Upper lobe of left lung (tissue), 6 donors: ENCODE measurements around the gene MYLK4. TPM values are rescaled to one million over a fixed set of nuclear protein-coding genes. Genes with fewer than 3 reads are reported as not detected.

Source experiments
- ATAC-seq, 2 donors: fragments of 200-7000 bp; cut with Tn5 transposase; one replicate each; pipeline ENCODE4 v1.9.1; 2022; ENCODE audit warnings: mild to moderate bottlenecking in 2 of 2, moderate library complexity in 2 of 2; ENCODE audit not compliant: low FRiP score in 2 of 2
- DNase-seq, 2 donors: peaks; one replicate each; pipeline ENCODE4 v3.0.0-alpha.2; 2019 to 2020
- H3K27ac ChIP-seq, 4 donors: fragments of 200-600 bp; sonication (generic); one replicate each; pipeline ENCODE4 v1.5.1; 2016 to 2019
- H3K27me3 ChIP-seq, 4 donors: fragments of 200-600 bp; sonication (generic); one replicate each; pipeline ENCODE4 v1.5.1; 2017 to 2019
- H3K36me3 ChIP-seq, 4 donors: fragments of 200-600 bp; sonication (generic); one replicate each; pipeline ENCODE4 v1.5.1; 2016 to 2019
- H3K4me1 ChIP-seq, 4 donors: fragments of 200-600 bp; sonication (generic); one replicate each; pipeline ENCODE4 v1.5.1; 2018 to 2019
- H3K4me3 ChIP-seq, 4 donors: fragments of 200-600 bp; sonication (generic); one replicate each; pipeline ENCODE4 v1.5.1; 2017 to 2019; ENCODE audit warnings: mild to moderate bottlenecking in 2 of 4, moderate library complexity in 1 of 4
- H3K9me3 ChIP-seq, 4 donors: fragments of 200-600 bp; sonication (generic); one replicate each; pipeline ENCODE4 v1.5.1; 2018 to 2019
- EP300 ChIP-seq, 4 donors: sonication (generic); formaldehyde crosslinking; IDR thresholded peaks; one replicate each; pipeline ENCODE4 v1.5.1; 2017; ENCODE audit warnings: antibody characterized with exemption in 4 of 4, control low read depth in 2 of 4
- POLR2A ChIP-seq, 4 donors: fragments of 450-650 bp; IDR thresholded peaks; one replicate each; pipeline ENCODE4 v1.5.1; 2016 to 2017; ENCODE audit warnings: antibody characterized with exemption in 4 of 4, mild to moderate bottlenecking in 2 of 4
- POLR2AphosphoS5 ChIP-seq, 2 donors: sonication (generic); formaldehyde crosslinking; IDR thresholded peaks; one replicate each; pipeline ENCODE4 v1.5.1; 2017; ENCODE audit warnings: antibody characterized with exemption in 2 of 2
- WGBS, 2 donors: methylation state at CpG; one replicate each; pipeline ENCODE4 v1.1.5; 2017 to 2018; 5-methylcytosine and 5-hydroxymethylcytosine counted together
- total RNA-seq, 6 donors: library from RNA; depleted of rRNA in 4 of 6; stranded (reverse); fragments of >200 nt in 4 of 6; gene quantifications; one replicate each; pipeline versions ENCODE4 v1.1.0 to v1.2.1, GENCODE V29; 2016 to 2021
- TF ChIP-seq, protein P1 (sequence below), 6 experiments: fragments of 450-650 bp in 4 of 6; fragments of 200-600 bp in 2 of 6; sonication (generic) in 2 of 6; IDR thresholded peaks; one replicate each; pipeline ENCODE4 v1.5.1; 2016 to 2019; ENCODE audit warnings: antibody characterized with exemption in 6 of 6
- donor health status: DM: no; HTN: no; CAD: no; lungs with moderate emphysema.
- donor health status: DM: no; HTN: yes; CAD: no; lungs with severe emphysema.

Gene MYLK4
- total RNA-seq, result 1 to 10 TPM in 5 of 6 donors, under 1 TPM in 1; 0.64 to 2.6 (median 1.2) TPM

GRCh38 chr6:2750832-2751231, at the start of gene MYLK4:
TSS of gene MYLK4 (minus strand) at chr6:2750922. CDS start at chr6:2749294, 1,628 bp downstream.
- 79 to 80% methylated on average over 7 of the region's 7 CpGs for WGBS, 2 donors
- TF ChIP-seq EP300 (IDR thresholded peaks at IDR 0.05), result no peak
- TF ChIP-seq POLR2AphosphoS5 (IDR thresholded peaks at IDR 0.05), result no peak
- no peak for TF ChIP-seq POLR2A (IDR thresholded peaks at IDR 0.05)
- TF ChIP-seq, protein P1, sequence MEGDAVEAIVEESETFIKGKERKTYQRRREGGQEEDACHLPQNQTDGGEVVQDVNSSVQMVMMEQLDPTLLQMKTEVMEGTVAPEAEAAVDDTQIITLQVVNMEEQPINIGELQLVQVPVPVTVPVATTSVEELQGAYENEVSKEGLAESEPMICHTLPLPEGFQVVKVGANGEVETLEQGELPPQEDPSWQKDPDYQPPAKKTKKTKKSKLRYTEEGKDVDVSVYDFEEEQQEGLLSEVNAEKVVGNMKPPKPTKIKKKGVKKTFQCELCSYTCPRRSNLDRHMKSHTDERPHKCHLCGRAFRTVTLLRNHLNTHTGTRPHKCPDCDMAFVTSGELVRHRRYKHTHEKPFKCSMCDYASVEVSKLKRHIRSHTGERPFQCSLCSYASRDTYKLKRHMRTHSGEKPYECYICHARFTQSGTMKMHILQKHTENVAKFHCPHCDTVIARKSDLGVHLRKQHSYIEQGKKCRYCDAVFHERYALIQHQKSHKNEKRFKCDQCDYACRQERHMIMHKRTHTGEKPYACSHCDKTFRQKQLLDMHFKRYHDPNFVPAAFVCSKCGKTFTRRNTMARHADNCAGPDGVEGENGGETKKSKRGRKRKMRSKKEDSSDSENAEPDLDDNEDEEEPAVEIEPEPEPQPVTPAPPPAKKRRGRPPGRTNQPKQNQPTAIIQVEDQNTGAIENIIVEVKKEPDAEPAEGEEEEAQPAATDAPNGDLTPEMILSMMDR (IDR thresholded peaks at IDR 0.05), result no peak
- Histone ChIP-seq H3K27ac (no peak within 1 kb of the TSS), H3K9me3 (no peaks in the 10 kb centered on the region), H3K4me3 (no peak within 1 kb of the TSS), H3K36me3 (no peaks in the 10 kb centered on the region), H3K4me1 (peaks cover 4 to 8% (median 6%) of the 10 kb centered on the region in 4 donors), H3K27me3 (no peaks in the 10 kb centered on the region)
- ATAC-seq, result no peak
- DNase-seq, result no peak

- WGBS, 2 donors, result 65 to 67% methylated on average over 11 of the region's 11 CpGs
- Histone ChIP-seq H3K36me3 (no peaks in the 10 kb centered on the region), H3K4me1 (peaks cover 13 to 47% (median 28%) of the 10 kb centered on the region in 4 donors), H3K9me3 (no peaks in the 10 kb centered on the region), H3K4me3 (no peak overlapping the region), H3K27ac (peak overlapping the region in 1 of 4 donors; percentile 21), H3K27me3 (no peaks in the 10 kb centered on the region)
- ATAC-seq, result no peak
- TF ChIP-seq EP300 (IDR thresholded peaks at IDR 0.05) (peak in 2 of 4 donors; percentile 39 to 63), POLR2AphosphoS5 (IDR thresholded peaks at IDR 0.05) (peak in 1 of 2 donors; percentile 30)
- TF ChIP-seq, protein P1 (IDR thresholded peaks at IDR 0.05), result no peak
- no peak for DNase-seq
Observed at GRCh38 chr6:2799936-2800527, 49.3 kb upstream of the MYLK4 start.

DNA sequence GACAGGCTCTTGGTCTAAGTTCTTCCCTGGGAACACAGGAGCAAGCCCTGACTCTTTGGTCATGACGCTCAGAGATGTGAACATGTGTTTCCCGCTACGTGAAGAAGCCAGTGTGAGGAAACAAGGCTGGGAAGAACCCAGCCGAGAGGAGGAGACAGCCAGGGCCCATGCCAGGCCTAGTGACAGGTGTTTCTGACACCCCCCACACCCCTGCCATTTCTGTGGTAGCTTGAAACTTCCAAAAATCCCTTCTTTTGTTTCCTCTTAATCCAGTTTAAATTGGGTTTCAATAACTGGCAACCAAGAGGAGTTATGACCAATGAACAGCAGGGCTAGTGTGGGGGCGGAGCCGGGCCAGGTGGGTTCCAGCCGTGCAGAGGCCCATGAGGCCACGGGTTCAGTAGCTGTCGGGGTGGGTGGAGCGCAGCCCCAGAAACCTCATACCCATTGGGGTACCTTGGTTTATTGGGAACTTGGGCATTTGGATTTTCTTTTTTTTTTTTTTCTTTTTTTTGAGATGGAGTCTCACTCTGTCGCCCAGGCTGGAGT, 47.9 kb upstream of the MYLK4 start:
- WGBS, 2 donors, result 77 to 80% methylated on average over 11 of the region's 11 CpGs
- DNase-seq (peak in 1 of 2 donors; percentile 48), ATAC-seq (no peak)
- Histone ChIP-seq H3K36me3 (no peaks in the 10 kb centered on the region), H3K27me3 (no peaks in the 10 kb centered on the region), H3K9me3 (no peaks in the 10 kb centered on the region), H3K4me3 (no peak overlapping the region), H3K27ac (peak overlapping the region in 2 of 4 donors; percentile 50 to 85), H3K4me1 (peaks cover 18 to 49% (median 30%) of the 10 kb centered on the region in 4 donors)
- no peak for TF ChIP-seq POLR2AphosphoS5 (IDR thresholded peaks at IDR 0.05)
- TF ChIP-seq, protein P1 (IDR thresholded peaks at IDR 0.05), result no peak
- TF ChIP-seq POLR2A (IDR thresholded peaks at IDR 0.05), result no peak

DNA sequence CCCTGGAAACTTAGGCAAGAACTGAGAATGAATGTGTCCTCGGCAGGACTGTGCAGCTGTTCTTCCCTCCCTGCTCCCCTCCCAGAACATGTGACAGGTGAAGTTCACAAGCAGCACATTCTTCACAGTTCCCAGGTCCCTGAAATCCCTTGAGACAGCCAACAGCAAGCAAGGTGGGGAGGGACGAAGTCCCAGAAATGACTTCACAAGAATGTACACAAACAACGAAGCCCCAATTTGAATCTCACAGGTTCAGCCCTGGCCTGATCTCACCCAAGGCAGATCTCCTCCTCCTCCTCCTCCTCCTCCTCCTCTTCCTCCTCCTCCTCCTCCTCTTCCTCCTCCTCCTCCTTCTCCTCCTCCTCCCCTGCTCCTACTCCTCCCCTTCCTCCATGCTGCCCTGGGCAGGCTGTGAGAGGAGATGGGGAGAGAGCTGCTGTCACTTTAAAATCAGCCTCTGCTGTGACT, 46.9 kb upstream of the MYLK4 start:
- Histone ChIP-seq H3K27me3 (no peaks in the 10 kb centered on the region), H3K36me3 (no peaks in the 10 kb centered on the region), H3K27ac (peak overlapping the region; percentile 23 to 85 (median 58)), H3K4me1 (peaks cover 29 to 59% (median 39%) of the 10 kb centered on the region in 4 donors), H3K9me3 (no peaks in the 10 kb centered on the region), H3K4me3 (no peak overlapping the region)
- 17 to 25% methylated on average over 2 to 3 of the region's 3 CpGs for WGBS, 2 donors
- TF ChIP-seq POLR2A (IDR thresholded peaks at IDR 0.05) (no peak), POLR2AphosphoS5 (IDR thresholded peaks at IDR 0.05) (no peak), EP300 (IDR thresholded peaks at IDR 0.05) (no peak)
- TF ChIP-seq, protein P1 (IDR thresholded peaks at IDR 0.05), result no peak
- ATAC-seq (peak in 1 of 2 donors; percentile 35), DNase-seq (peak in 1 of 2 donors; percentile 49)
